CD14-positive monocyte (primary cell): ENCODE measurements around the gene JMJD7. TPM values are rescaled to one million over a fixed set of nuclear protein-coding genes. Genes with fewer than 3 reads are reported as not detected.
A peak's percentile ranks its signal among the peaks of the same experiment; 100 is the strongest.

Source experiments
- DNase-seq, 3 donors: peaks; one replicate each; pipeline ENCODE4 v3.0.0-alpha.2; 2011 to 2022
- H2AFZ ChIP-seq: 2 replicates; pipeline ENCODE4 v1.6.0; 2012; ENCODE audit warnings: mild to moderate bottlenecking, low read depth, low read length, inconsistent platforms; ENCODE audit not compliant: insufficient read depth, poor library complexity, severe bottlenecking
- H3K27ac ChIP-seq, 2 donors: 1 replicate in 1 of 2; 2 replicates in 1 of 2; pipeline ENCODE4 v1.5.1; 2012 to 2013; ENCODE audit warnings: low read length in 2 of 2, control low read depth in 1 of 2, inconsistent platforms in 1 of 2, low read depth in 1 of 2, mild to moderate bottlenecking in 1 of 2
- H3K27me3 ChIP-seq, 2 donors: one replicate each; pipeline versions ENCODE4 v1.6.0 to v1.6.1; 2011 to 2013; ENCODE audit warnings: low read length in 2 of 2; ENCODE audit not compliant: control insufficient read depth in 2 of 2, insufficient read depth in 2 of 2
- H3K36me3 ChIP-seq, 2 donors: replicated peaks in 1 of 2; 1 replicate in 1 of 2; 2 replicates in 1 of 2; pipeline versions ENCODE4 v1.5.1 to v1.6.1; 2012 to 2013; ENCODE audit warnings: low read length in 2 of 2, control low read depth in 1 of 2, inconsistent platforms in 1 of 2, mild to moderate bottlenecking in 1 of 2; ENCODE audit not compliant: insufficient read depth in 2 of 2, control insufficient read depth in 1 of 2
- H3K4me1 ChIP-seq, 2 donors: 1 replicate in 1 of 2; 2 replicates in 1 of 2; pipeline versions ENCODE4 v1.5.1 to v1.6.1; 2012 to 2013; ENCODE audit warnings: low read length in 2 of 2, control low read depth in 1 of 2, inconsistent platforms in 1 of 2, mild to moderate bottlenecking in 1 of 2, moderate library complexity in 1 of 2; ENCODE audit not compliant: insufficient read depth in 2 of 2, control insufficient read depth in 1 of 2
- H3K4me2 ChIP-seq: replicated peaks from 2 replicates; pipeline ENCODE3; 2012; ENCODE audit warnings: low read length, moderate library complexity, mild to moderate bottlenecking; ENCODE audit not compliant: poor library complexity, severe bottlenecking; ENCODE audit errors: extremely low read depth
- H3K4me3 ChIP-seq, 3 experiments: fragments of 200-600 bp in 1 of 3; sonication (generic) in 1 of 3; replicated peaks in 1 of 3; 1 replicate in 2 of 3; 2 replicates in 1 of 3; pipeline ENCODE4 v1.5.1; 2011 to 2013; ENCODE audit warnings: low read length in 3 of 3, mild to moderate bottlenecking in 3 of 3, control low read depth in 2 of 3, low read depth in 2 of 3, inconsistent platforms in 1 of 3, moderate library complexity in 1 of 3
- H3K79me2 ChIP-seq: 2 replicates; pipeline ENCODE4 v1.6.0; 2012; ENCODE audit warnings: mild to moderate bottlenecking, control low read depth, inconsistent platforms, low read length, moderate library complexity; ENCODE audit not compliant: insufficient read depth
- H3K9ac ChIP-seq: 2 replicates; pipeline ENCODE4 v1.6.0; 2017; ENCODE audit warnings: low read length, mild to moderate bottlenecking; ENCODE audit not compliant: insufficient read depth, poor library complexity, severe bottlenecking
- H3K9me3 ChIP-seq, 2 donors: replicated peaks in 1 of 2; 1 replicate in 1 of 2; 2 replicates in 1 of 2; pipeline versions ENCODE4 v1.5.1 to v1.6.1; 2012 to 2013; ENCODE audit warnings: low read length in 2 of 2, control low read depth in 1 of 2; ENCODE audit not compliant: control insufficient read depth in 1 of 2, insufficient read depth in 1 of 2
- H4K20me1 ChIP-seq: 2 replicates; pipeline ENCODE4 v1.6.0; 2012; ENCODE audit warnings: mild to moderate bottlenecking, low read length, control low read depth, moderate library complexity; ENCODE audit not compliant: insufficient read depth
- H3K27ac Mint-ChIP-seq, 7 donors: one replicate each; pipeline ENCODE4 v1.8.0; 2020; ENCODE audit warnings: mild to moderate bottlenecking in 7 of 7, mixed read lengths in 7 of 7, moderate library complexity in 6 of 7, inconsistent platforms in 2 of 7
- H3K27me3 Mint-ChIP-seq, 3 donors: one replicate each; pipeline ENCODE4 v1.8.0; 2021 to 2022; ENCODE audit warnings: low read depth in 3 of 3, mild to moderate bottlenecking in 3 of 3, mixed read lengths in 3 of 3, moderate library complexity in 3 of 3, inconsistent platforms in 1 of 3
- H3K36me3 Mint-ChIP-seq, 2 donors: one replicate each; pipeline ENCODE4 v1.8.0; 2020; ENCODE audit warnings: mixed read lengths in 2 of 2, inconsistent platforms in 1 of 2, mild to moderate bottlenecking in 1 of 2
- H3K4me1 Mint-ChIP-seq: one replicate; pipeline ENCODE4 v1.8.0; 2020; ENCODE audit warnings: mild to moderate bottlenecking, mixed read lengths
- H3K4me3 Mint-ChIP-seq, 2 donors: one replicate each; pipeline ENCODE4 v1.8.0; 2020; ENCODE audit warnings: mild to moderate bottlenecking in 2 of 2, mixed read lengths in 2 of 2, moderate library complexity in 1 of 2
- H3K9me3 Mint-ChIP-seq, 7 donors: one replicate each; pipeline ENCODE4 v1.8.0; 2020 to 2022; ENCODE audit warnings: mixed read lengths in 7 of 7, mild to moderate bottlenecking in 6 of 7, moderate library complexity in 6 of 7, inconsistent platforms in 2 of 7
- WGBS: methylation state at CpG from one replicate; pipeline ENCODE4 v1.1.5; 2013; ENCODE audit warnings: missing lambda C conversion rate; ENCODE audit not compliant: insufficient coverage; 5-methylcytosine and 5-hydroxymethylcytosine counted together
- intact Hi-C, 2 donors: fragments of 100-400 bp; cut with micrococcal nuclease; formaldehyde crosslinking; loops; one replicate each; pipeline versions ENCODE4 v1.15.0 to v1.15.1; 2023
- polyA plus RNA-seq, 3 donors: library from polyadenylated mRNA; depleted of rRNA in 1 of 3; unstranded in 2 of 3; stranded (reverse) in 1 of 3; fragments of 300-500 nt in 2 of 3; fragments of >200 nt in 1 of 3; fragmentation: Illumina TruSeq in 2 of 3; gene quantifications; 1 replicate in 2 of 3; 2 replicates in 1 of 3; pipeline ENCODE4 v1.2.3, GENCODE V29; 2012 to 2021
- TF ChIP-seq, protein P1 (sequence below): fragments of 200-600 bp; IDR thresholded peaks from one replicate; pipeline ENCODE4 v1.8.0; 2022; ENCODE audit warnings: antibody characterized with exemption, mild to moderate bottlenecking

JMJD7 gene
- polyA plus RNA-seq, 3 donors: 11.3 to 18.8 (median 15.2) TPM

GRCh38 chr15:41801850-41802455 lies 25.9 kb upstream of the JMJD7 start:
- no peak overlapping the region for H3K4me3 Mint-ChIP-seq
- H3K9me3 Mint-ChIP-seq: peaks cover 0 to 1% (median 0%) of the 10 kb centered on the region in 7 donors
- Histone ChIP-seq H3K4me3 (no peak overlapping the region), H3K4me1 (no peaks in the 10 kb centered on the region), H3K27me3 (no peaks in the 10 kb centered on the region), H4K20me1 (no peaks in the 10 kb centered on the region), H3K27ac (no peak overlapping the region), H3K36me3 (peaks cover 5 to 33% of the 10 kb centered on the region in 2 donors), H3K4me2 (no peak overlapping the region), H2AFZ (no peak overlapping the region), H3K79me2 (no peaks in the 10 kb centered on the region), H3K9me3 (no peaks in the 10 kb centered on the region), H3K9ac (no peak overlapping the region)
- H3K4me1 Mint-ChIP-seq: no peaks in the 10 kb centered on the region
- intact Hi-C loops: no loop called here
- no peak for DNase-seq
- TF ChIP-seq, protein P1, sequence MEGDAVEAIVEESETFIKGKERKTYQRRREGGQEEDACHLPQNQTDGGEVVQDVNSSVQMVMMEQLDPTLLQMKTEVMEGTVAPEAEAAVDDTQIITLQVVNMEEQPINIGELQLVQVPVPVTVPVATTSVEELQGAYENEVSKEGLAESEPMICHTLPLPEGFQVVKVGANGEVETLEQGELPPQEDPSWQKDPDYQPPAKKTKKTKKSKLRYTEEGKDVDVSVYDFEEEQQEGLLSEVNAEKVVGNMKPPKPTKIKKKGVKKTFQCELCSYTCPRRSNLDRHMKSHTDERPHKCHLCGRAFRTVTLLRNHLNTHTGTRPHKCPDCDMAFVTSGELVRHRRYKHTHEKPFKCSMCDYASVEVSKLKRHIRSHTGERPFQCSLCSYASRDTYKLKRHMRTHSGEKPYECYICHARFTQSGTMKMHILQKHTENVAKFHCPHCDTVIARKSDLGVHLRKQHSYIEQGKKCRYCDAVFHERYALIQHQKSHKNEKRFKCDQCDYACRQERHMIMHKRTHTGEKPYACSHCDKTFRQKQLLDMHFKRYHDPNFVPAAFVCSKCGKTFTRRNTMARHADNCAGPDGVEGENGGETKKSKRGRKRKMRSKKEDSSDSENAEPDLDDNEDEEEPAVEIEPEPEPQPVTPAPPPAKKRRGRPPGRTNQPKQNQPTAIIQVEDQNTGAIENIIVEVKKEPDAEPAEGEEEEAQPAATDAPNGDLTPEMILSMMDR: no peak
- H3K27ac Mint-ChIP-seq: no peak overlapping the region
- no CpG with 5 or more reads among the region's 3 CpGs for WGBS
- H3K36me3 Mint-ChIP-seq: peaks cover 23 to 30% of the 10 kb centered on the region in 2 donors
- peaks cover 0 to 2% (median 0%) of the 10 kb centered on the region in 3 donors for H3K27me3 Mint-ChIP-seq

DNA sequence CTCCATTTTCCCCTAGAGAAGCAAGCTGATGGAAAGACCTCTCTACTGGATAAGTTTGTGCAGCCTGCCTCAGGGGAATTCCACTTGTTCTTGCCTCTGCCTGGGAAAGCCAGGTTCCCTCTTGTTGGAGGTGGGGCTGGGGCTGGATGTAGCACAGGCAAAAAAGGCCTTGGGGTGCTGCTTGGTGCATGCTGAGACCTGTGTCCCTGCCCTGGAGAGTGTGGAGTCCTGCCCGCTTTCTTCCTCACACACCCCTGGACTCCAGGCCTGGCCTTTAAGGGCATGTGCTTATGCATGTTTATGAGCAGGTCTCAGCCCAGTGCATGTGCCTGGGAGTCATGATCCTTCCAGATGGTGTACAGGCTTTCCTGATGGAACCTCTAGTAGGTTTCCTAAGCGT lies 23.5 kb upstream of the JMJD7 start:
- peaks cover 4% of the 10 kb centered on the region for H3K4me1 Mint-ChIP-seq
- peaks cover 0 to 3% of the 10 kb centered on the region in 2 donors for H3K4me1 ChIP-seq
- H3K27me3 Mint-ChIP-seq: peaks cover 0 to 2% (median 0%) of the 10 kb centered on the region in 3 donors
- H3K27me3 ChIP-seq: no peaks in the 10 kb centered on the region
- H3K4me3 ChIP-seq: no peak overlapping the region
- no peak overlapping the region for H3K27ac ChIP-seq
- intact Hi-C loops: no loop called here
- H3K27ac Mint-ChIP-seq: peak overlapping the region in 1 of 7 donors; percentile 32
- H3K36me3 Mint-ChIP-seq: peaks cover 28 to 30% of the 10 kb centered on the region in 2 donors
- TF ChIP-seq, protein P1: no peak
- 100% methylated on average over 1 of the region's 2 CpGs for WGBS
- no peaks in the 10 kb centered on the region for H3K79me2 ChIP-seq
- H3K36me3 ChIP-seq: peaks cover 5 to 33% of the 10 kb centered on the region in 2 donors
- H3K9me3 Mint-ChIP-seq: peaks cover 0 to 1% (median 0%) of the 10 kb centered on the region in 7 donors
- H3K9ac ChIP-seq: no peak overlapping the region
- no peak for DNase-seq
- H3K9me3 ChIP-seq: no peaks in the 10 kb centered on the region
- no peaks in the 10 kb centered on the region for H4K20me1 ChIP-seq
- no peak overlapping the region for H2AFZ ChIP-seq
- H3K4me2 ChIP-seq: no peak overlapping the region
- no peak overlapping the region for H3K4me3 Mint-ChIP-seq
